Right cardiac atrium (tissue), 5 donors: ENCODE data around the gene PLCG2. TPM values are rescaled to one million over a fixed set of nuclear protein-coding genes. Genes with fewer than 3 reads are reported as not detected.
"Not testable (repeated sequence)": the region's sequence is repeated elsewhere in the genome, so short reads cannot be mapped to it uniquely, and the experiment has no call there.

Experiments
- ATAC-seq, 2 donors: fragments of 200-7000 bp; cut with Tn5 transposase; one replicate each; pipeline versions ENCODE4 v1.8.0 to v1.9.1; 2020; ENCODE audit warnings: moderate library complexity in 2 of 2, mild to moderate bottlenecking in 1 of 2
- DNase-seq, 3 donors: peaks; one replicate each; pipeline ENCODE4 v3.0.0-alpha.2; 2020
- H3K27ac ChIP-seq: one replicate; pipeline ENCODE4 v1.5.1; 2013; ENCODE audit warnings: mild to moderate bottlenecking, low read length, control low read depth, moderate library complexity
- H3K27me3 ChIP-seq: one replicate; pipeline ENCODE4 v1.6.1; 2013; ENCODE audit not compliant: control insufficient read depth, insufficient read depth
- H3K4me1 ChIP-seq: one replicate; pipeline ENCODE4 v1.6.1; 2013; ENCODE audit warnings: low read length; ENCODE audit not compliant: control insufficient read depth, insufficient read depth
- H3K4me3 ChIP-seq: one replicate; pipeline ENCODE4 v1.5.1; 2013; ENCODE audit warnings: low read length, control low read depth
- H3K9me3 ChIP-seq: one replicate; pipeline ENCODE4 v1.6.1; 2013; ENCODE audit warnings: low read length; ENCODE audit not compliant: control insufficient read depth
- WGBS: extraction: QIAGEN DNeasy Blood & Tissue Kit; methylation state at CpG from one replicate; pipeline ENCODE4 v1.1.7; 2013; 5-methylcytosine and 5-hydroxymethylcytosine counted together
- intact Hi-C, 4 donors: fragments of 100-400 bp; cut with DNase I; formaldehyde crosslinking; loops; one replicate each; pipeline versions ENCODE4 v1.11.0 to v1.14.0; 2022 to 2023
- polyA plus RNA-seq: library from polyadenylated mRNA; stranded (reverse); fragments of 200-250 nt; gene quantifications from one replicate; pipeline ENCODE4 v1.2.3, GENCODE V29; 2013
- total RNA-seq, 4 donors: library from RNA; stranded (reverse); fragmentation: NEBNext Ultra II Directional; extraction: Animal tissue kit (Norgen Biotek cat#: 25700); gene quantifications; one replicate each; pipeline ENCODE4 v1.2.1, GENCODE V29; 2021
- donor health status: healthy with polysubstance abuse.
- donor health status: DM: no; HTN: yes; CAD: no.
- donor health status: DM: no; HTN: no; CAD: no.
- donor health status: DM: no; HTN: yes; CAD: no; lungs with severe emphysema.
- donor health status: DM: yes; HTN: yes; CAD: no.

Gene PLCG2
- total and polyA plus RNA-seq, 5 donors = 4.3 to 18.3 (median 9.7) TPM

GRCh38 chr16:81942007-81942601, 163.0 kb downstream of the PLCG2 start:
- 63% methylated on average over 7 of the region's 7 CpGs for WGBS
- intact Hi-C loops = loop anchor here in 1 of 4 donors (10.0 kb wide), 2 partner anchors 123 to 293 kb away; no protein-coding TSS in a partner anchor
- Histone ChIP-seq H3K9me3 (no peaks in the 10 kb centered on the region), H3K4me1 (no peaks in the 10 kb centered on the region), H3K27me3 (no peaks in the 10 kb centered on the region), H3K27ac (no peak overlapping the region), H3K4me3 (no peak overlapping the region)
- DNase-seq = no peak
- no peak for ATAC-seq

- Histone ChIP-seq H3K27ac (no peak overlapping the region), H3K27me3 (no peaks in the 10 kb centered on the region), H3K9me3 (no peaks in the 10 kb centered on the region), H3K4me3 (no peak overlapping the region), H3K4me1 (no peaks in the 10 kb centered on the region)
- DNase-seq = no peak
- WGBS = 87% methylated on average over 1 of the region's 1 CpG
- ATAC-seq = no peak
- intact Hi-C loops = loop anchor here in 1 of 4 donors (10.0 kb wide), 2 partner anchors 119 to 289 kb away; no protein-coding TSS in a partner anchor
These were observed 166.6 kb downstream of the PLCG2 start for GRCh38 chr16:81945665-81946064.

DNA sequence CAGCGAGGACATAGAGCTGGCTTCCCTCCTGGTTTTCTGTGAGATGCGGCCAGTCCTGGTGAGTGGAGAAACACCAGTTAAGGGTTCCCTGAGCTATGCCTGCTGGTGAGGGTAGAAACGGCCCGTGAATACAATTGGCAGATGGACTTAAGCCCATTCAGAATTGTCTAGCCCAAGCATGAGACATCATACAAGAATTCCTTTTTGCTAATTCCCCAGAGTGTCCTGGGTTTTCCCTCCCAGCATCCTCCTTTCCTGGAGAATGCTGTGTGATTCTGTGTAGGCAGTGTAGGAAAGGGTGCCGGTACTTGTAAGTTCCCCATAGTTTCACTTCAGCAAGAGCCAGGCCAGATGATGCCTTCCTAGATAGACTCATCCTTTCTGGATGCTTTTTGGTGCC, 167.1 kb downstream of the PLCG2 start:
- intact Hi-C loops = loop anchor here in 1 of 4 donors (10.0 kb wide), 2 partner anchors 119 to 289 kb away; no protein-coding TSS in a partner anchor
- Histone ChIP-seq H3K4me3 (no peak overlapping the region), H3K27ac (no peak overlapping the region), H3K9me3 (no peaks in the 10 kb centered on the region), H3K27me3 (no peaks in the 10 kb centered on the region), H3K4me1 (no peaks in the 10 kb centered on the region)
- WGBS = 68% methylated on average over 5 of the region's 5 CpGs
- no peak for DNase-seq
- ATAC-seq = no peak

- ATAC-seq = no peak
- intact Hi-C loops = no loop called here
- H3K9me3 ChIP-seq = no peaks in the 10 kb centered on the region
- H3K4me1 ChIP-seq = no peaks in the 10 kb centered on the region
- no peak overlapping the region for H3K4me3 ChIP-seq
- H3K27me3 ChIP-seq = no peaks in the 10 kb centered on the region
- no peak for DNase-seq
- 70% methylated on average over 2 of the region's 2 CpGs for WGBS
- H3K27ac ChIP-seq = no peak overlapping the region
These were observed 172.5 kb downstream of the PLCG2 start for GRCh38 chr16:81951564-81951963.

DNA sequence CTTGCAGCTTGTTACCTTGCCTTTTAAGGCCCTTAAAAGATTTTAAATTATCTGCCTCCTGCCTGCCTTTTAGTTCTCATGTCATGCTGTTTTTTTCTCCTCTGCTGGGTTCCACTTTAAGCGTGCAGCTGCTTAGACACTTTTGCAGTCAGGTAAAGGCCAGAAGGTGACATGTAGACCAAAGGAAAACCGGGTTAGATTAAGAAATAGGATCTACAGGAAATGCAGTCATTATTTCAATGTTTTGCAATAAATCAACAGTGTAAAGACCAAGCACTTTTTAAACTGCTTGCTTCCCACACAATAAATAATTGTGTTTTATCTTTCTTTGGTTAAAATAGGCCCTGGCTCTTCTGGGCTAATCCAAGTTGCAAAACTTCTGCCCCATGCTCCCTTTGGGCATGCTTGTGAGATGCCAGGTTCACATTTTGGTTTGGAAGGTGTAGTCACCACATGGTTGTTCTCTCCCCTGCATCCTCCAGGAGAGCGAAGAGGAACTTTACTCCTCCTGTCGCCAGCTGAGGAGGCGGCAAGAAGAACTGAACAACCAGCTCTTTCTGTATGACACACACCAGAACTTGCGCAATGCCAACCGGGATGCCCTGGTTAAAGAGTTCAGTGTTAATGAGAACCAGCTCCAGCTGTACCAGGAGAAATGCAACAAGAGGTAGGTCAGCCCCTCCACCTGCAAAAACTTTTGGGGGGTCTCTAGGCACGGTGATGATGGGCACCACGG, 177.3 kb downstream of the PLCG2 start:
- Histone ChIP-seq H3K27ac (no peak overlapping the region), H3K4me1 (no peaks in the 10 kb centered on the region), H3K4me3 (no peak overlapping the region), H3K27me3 (no peaks in the 10 kb centered on the region), H3K9me3 (no peaks in the 10 kb centered on the region)
- ATAC-seq = no peak
- no peak for DNase-seq
- WGBS = 81% methylated on average over 9 of the region's 9 CpGs
- intact Hi-C loops = no loop called here

DNA sequence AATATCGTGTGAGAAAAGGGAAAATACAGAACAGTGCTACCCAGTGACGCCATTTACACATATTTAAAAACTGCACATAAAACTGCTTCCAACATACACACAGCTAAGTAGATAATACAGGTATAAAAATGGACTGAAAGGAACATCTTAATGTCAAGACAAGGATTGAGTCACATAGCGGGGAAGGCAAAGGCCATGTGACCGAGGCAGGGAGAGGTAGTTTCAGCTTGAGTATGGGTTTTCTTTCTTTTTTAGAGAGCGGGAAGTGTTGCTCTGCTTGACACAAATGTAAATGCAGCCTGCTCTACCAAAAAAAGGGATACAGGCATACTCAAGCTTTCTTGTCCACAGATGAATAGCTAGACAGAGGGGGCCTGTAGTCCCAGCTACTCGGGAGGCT, 185.7 kb downstream of the PLCG2 start:
- intact Hi-C loops = no loop called here
- DNase-seq (no peak), ATAC-seq (no peak)
- H3K4me1 ChIP-seq = no peaks in the 10 kb centered on the region
- no peaks in the 10 kb centered on the region for H3K27me3 ChIP-seq
- no peak overlapping the region for H3K4me3 ChIP-seq
- 92% methylated on average over 6 of the region's 6 CpGs for WGBS
- H3K9me3 ChIP-seq = no peaks in the 10 kb centered on the region
- H3K27ac ChIP-seq = no peak overlapping the region

- intact Hi-C loops = no loop called here
- H3K4me3 ChIP-seq = no peak overlapping the region
- no peak for ATAC-seq
These were observed 188.3 kb downstream of the PLCG2 start for GRCh38 chr16:81967358-81967757.

GRCh38 chr16:81971853-81972252, 192.8 kb downstream of the PLCG2 start:
- DNase-seq (no peak), ATAC-seq (no peak)
- Histone ChIP-seq H3K27ac (no peak overlapping the region), H3K27me3 (no peaks in the 10 kb centered on the region), H3K4me3 (no peak overlapping the region), H3K4me1 (no peaks in the 10 kb centered on the region), H3K9me3 (no peaks in the 10 kb centered on the region)
- intact Hi-C loops = no loop called here
- WGBS = 94% methylated on average over 1 of the region's 1 CpG

More at GRCh38 chr16:81967358-81967757, 188.3 kb downstream of the PLCG2 start:
- no peak overlapping the region for H3K27ac ChIP-seq
- H3K9me3 ChIP-seq = no peaks in the 10 kb centered on the region
- no peaks in the 10 kb centered on the region for H3K27me3 ChIP-seq
- no peak for DNase-seq
- no peaks in the 10 kb centered on the region for H3K4me1 ChIP-seq
- WGBS = 80% methylated on average over 5 of the region's 5 CpGs

GRCh38 chr16:81973737-81974136, 194.6 kb downstream of the PLCG2 start:
- Histone ChIP-seq H3K27me3 (no peaks in the 10 kb centered on the region), H3K27ac (no peak overlapping the region), H3K9me3 (no peaks in the 10 kb centered on the region), H3K4me1 (no peaks in the 10 kb centered on the region), H3K4me3 (no peak overlapping the region)
- intact Hi-C loops = no loop called here
- DNase-seq (no peak), ATAC-seq (no peak)
- WGBS = 73% methylated on average over 2 of the region's 2 CpGs

- WGBS = 45% methylated on average over 1 of the region's 1 CpG
- H3K27ac ChIP-seq = no peak overlapping the region
- no peak for DNase-seq
- no peaks in the 10 kb centered on the region for H3K9me3 ChIP-seq
- intact Hi-C loops = no loop called here
- no peaks in the 10 kb centered on the region for H3K27me3 ChIP-seq
- no peak overlapping the region for H3K4me3 ChIP-seq
- ATAC-seq = no peak
- no peaks in the 10 kb centered on the region for H3K4me1 ChIP-seq
These were observed 196.5 kb downstream of the PLCG2 start for GRCh38 chr16:81975637-81976036.

DNA sequence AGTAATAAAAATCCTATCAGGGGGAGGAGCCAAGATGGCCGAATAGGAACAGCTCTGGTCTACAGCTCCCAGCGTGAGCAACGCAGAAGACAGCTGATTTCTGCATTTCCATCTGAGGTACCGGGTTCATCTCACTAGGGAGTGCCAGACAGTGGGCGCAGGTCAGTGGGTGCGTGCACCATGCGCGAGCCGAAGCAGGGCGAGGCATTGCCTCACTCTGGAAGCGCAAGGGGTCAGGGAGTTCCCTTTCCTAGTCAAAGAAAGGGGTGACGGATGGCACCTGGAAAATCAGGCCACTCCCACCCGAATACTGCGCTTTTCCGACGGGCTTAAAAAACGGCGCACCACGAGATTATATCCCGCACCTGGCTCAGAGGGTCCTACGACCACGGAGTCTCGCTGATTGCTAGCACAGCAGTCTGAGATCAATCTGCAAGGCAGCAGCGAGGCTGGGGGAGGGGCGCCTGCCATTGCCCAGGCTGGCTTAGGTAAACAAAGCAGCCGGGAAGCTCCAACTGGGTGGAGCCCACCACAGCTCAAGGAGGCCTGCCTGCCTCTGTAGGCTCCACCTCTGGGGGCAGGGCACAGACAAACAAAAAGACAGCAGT, 198.3 kb downstream of the PLCG2 start:
- H3K27me3 ChIP-seq, H3K27ac ChIP-seq, intact Hi-C loops, H3K4me1 ChIP-seq, DNase-seq, H3K9me3 ChIP-seq, ATAC-seq, H3K4me3 ChIP-seq: not testable (repeated sequence)
- 87% methylated on average over 26 of the region's 26 CpGs for WGBS
